ENCODE results near the gene DMAC2L. TPM values are rescaled to one million over a fixed set of nuclear protein-coding genes. Genes with fewer than 3 reads are reported as not detected.

The DMAC2L gene
- total and polyA plus RNA-seq, 11 donors: 12.6 to 29.9 (median 22.8) TPM

DNA sequence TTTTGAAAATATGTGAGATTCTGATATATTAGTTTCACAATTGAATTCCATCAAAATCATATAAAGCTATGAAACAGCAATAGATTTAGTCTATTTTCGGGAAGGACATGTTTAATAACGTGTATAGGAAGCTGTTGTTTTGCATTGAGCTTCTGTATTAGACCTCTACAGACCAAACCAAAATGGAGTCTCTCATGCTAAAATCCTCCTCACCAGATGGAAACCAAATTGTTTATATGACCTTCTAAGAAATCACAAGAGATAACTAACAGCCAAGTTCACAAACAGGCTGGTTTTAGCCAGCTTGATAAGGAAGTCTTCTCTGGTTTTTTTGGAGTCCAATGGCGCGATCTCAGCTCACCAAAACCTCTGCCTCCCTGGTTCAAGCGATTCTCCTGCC, 24.0 kb upstream of the DMAC2L start:
- H3K4me1 ChIP-seq: no peaks in the 10 kb centered on the region
- intact Hi-C loops (cut with DNase I): no loop called here
- no peaks in the 10 kb centered on the region for H3K9me3 ChIP-seq
- 96 to 98% (median 97%) methylated on average over 5 of the region's 5 CpGs for WGBS, 4 donors
- peaks cover 0 to 7% (median 0%) of the 10 kb centered on the region in 9 donors for H3K36me3 ChIP-seq
- no peak overlapping the region for H3K27ac ChIP-seq
- TF ChIP-seq POLR2A (IDR thresholded peaks at IDR 0.05) (no peak), CTCF (IDR thresholded peaks at IDR 0.05) (no peak)
- H3K27me3 ChIP-seq: no peaks in the 10 kb centered on the region
- H3K4me3 ChIP-seq: no peak overlapping the region
- no peak for ATAC-seq
- no peak for DNase-seq

GRCh38 chr14:50290306-50290705, 21.8 kb upstream of the DMAC2L start:
- Histone ChIP-seq H3K27me3 (no peaks in the 10 kb centered on the region), H3K9me3 (no peaks in the 10 kb centered on the region), H3K4me1 (no peaks in the 10 kb centered on the region), H3K27ac (no peak overlapping the region), H3K36me3 (peaks cover 0 to 11% (median 2%) of the 10 kb centered on the region in 9 donors), H3K4me3 (no peak overlapping the region)
- intact Hi-C loops (cut with DNase I): no loop called here
- ATAC-seq: no peak
- TF ChIP-seq POLR2A (IDR thresholded peaks at IDR 0.05) (no peak), CTCF (IDR thresholded peaks at IDR 0.05) (no peak)
- no peak for DNase-seq
- WGBS, 4 donors: 86 to 97% (median 89%) methylated on average over 5 of the region's 5 CpGs

- Histone ChIP-seq H3K9me3 (no peaks in the 10 kb centered on the region), H3K4me1 (no peaks in the 10 kb centered on the region), H3K36me3 (peaks cover 0 to 18% (median 0%) of the 10 kb centered on the region in 9 donors), H3K27me3 (no peaks in the 10 kb centered on the region), H3K4me3 (no peak overlapping the region), H3K27ac (no peak overlapping the region)
- intact Hi-C loops (cut with DNase I): no loop called here
- WGBS, 4 donors: 95 to 100% (median 97%) methylated on average over 2 of the region's 2 CpGs
- DNase-seq (no peak), ATAC-seq (no peak)
- TF ChIP-seq CTCF (IDR thresholded peaks at IDR 0.05) (no peak), POLR2A (IDR thresholded peaks at IDR 0.05) (no peak)
Measured at GRCh38 chr14:50299585-50299984, 12.5 kb upstream of the DMAC2L start.

- DNase-seq: no peak
- intact Hi-C loops (cut with DNase I): no loop called here
- no peaks in the 10 kb centered on the region for H3K9me3 ChIP-seq
Measured at GRCh38 chr14:50301914-50302313, 10.2 kb upstream of the DMAC2L start.

More at GRCh38 chr14:50301914-50302313, 10.2 kb upstream of the DMAC2L start:
- no peak for TF ChIP-seq POLR2A (IDR thresholded peaks at IDR 0.05)
- no peak for TF ChIP-seq CTCF (IDR thresholded peaks at IDR 0.05)
- ATAC-seq: no peak
- H3K27me3 ChIP-seq: no peaks in the 10 kb centered on the region
- H3K27ac ChIP-seq: no peak overlapping the region
- H3K4me3 ChIP-seq: no peak overlapping the region
- H3K36me3 ChIP-seq: peaks cover 0 to 18% (median 0%) of the 10 kb centered on the region in 9 donors
- H3K4me1 ChIP-seq: no peaks in the 10 kb centered on the region
